HK-2 (cell line): Measurements from ENCODE around the gene KRT2.

Source experiments
- DNase-seq: peaks from one replicate; pipeline ENCODE4 v3.0.0-alpha.2; 2018; ENCODE audit not compliant: unreplicated experiment

Gene KRT2

GRCh38 chr12:52651726-52652261, at the start of gene KRT2:
Gene KRT2, minus strand, starts transcription at chr12:52652211. Its CDS starts 69 bp downstream, at chr12:52652142.
- DNase-seq = no peak

- DNase-seq = no peak
Measured at GRCh38 chr12:52701281-52701680, 49.3 kb upstream of the KRT2 start.

DNA sequence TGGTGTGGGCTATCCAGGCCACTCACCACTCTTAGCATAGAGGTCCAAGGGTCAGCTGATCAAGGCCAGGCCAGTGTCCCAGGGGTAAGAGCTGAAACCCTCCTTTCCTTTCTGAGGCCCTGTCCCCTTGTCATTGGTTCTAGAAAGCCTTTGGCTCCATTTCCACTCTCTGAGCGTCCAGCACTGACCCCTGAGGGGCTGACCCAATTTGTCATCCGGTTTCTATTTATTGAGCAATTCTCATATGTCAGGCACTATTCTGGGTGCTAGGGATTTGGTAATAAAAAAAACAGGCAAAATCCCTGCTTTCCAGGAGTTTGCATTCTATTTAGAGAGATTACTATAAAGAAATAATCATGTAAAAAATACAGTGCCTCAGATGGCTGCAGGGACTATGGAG, 47.9 kb upstream of the KRT2 start:
- DNase-seq = no peak

DNA sequence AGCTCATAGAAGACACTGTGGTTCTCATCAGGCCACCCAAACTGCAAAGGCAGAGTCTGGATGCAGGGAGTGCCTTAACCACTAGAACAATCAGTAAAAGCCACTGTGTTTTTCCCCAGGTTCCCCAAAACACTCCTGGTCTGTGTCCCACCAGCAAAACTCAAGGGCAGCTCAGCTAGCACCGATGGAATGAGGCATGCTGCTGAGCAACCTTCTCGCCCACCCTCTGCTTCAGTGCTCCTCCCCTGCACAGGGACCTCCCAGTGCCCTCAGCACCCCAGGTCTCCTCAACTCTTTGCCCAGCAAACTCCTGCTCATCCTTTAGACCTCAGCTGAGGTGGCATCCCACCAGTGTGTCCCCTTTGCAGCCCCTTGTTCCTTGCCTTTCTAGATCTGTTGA, 47.4 kb upstream of the KRT2 start:
- DNase-seq = no peak

- no peak for DNase-seq
Measured at GRCh38 chr12:52698651-52699340, 46.8 kb upstream of the KRT2 start.

GRCh38 chr12:52697058-52697582, 45.1 kb upstream of the KRT2 start:
- DNase-seq = no peak

DNA sequence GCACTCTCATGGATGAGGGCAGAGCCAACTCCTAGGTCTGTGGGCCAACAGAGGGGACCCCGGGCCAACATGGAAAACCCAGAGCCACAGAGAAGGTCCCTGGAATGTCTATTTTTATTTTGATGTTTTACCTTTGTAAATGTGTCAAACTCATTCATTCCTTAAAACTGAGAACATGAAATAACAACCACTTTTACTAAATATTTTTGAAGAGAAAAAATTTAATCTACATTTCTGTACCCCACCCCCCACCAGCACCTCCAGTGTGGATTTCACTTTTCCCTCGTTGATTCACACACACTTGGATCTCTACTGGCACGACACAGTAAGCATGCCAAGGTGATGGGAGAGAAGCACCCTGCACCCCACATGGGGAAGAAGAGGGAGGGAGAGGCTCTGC, 44.6 kb upstream of the KRT2 start:
- no peak for DNase-seq

- no peak for DNase-seq
Measured at GRCh38 chr12:52695039-52695438, 43.0 kb upstream of the KRT2 start.

DNA sequence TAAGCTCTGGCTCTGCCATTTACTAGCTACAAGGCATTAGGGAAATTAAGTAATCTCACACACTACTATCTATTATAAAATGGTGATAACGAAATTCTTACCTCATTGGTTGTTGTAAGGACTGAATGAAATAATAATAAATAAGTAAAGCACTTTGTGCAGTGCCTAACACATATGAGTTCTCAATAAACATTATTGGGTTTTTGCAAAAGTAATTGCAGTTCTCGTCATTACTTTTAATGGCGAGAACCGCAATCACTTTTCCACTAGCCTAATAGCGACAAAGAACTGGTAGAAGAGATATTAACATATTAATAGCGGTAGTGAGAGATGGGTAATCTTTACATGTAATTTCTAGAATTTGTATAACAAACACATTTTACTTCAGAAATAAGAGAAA, 42.1 kb upstream of the KRT2 start:
- DNase-seq = no peak

GRCh38 chr12:52693261-52693660, 41.2 kb upstream of the KRT2 start:
- DNase-seq = no peak

DNA sequence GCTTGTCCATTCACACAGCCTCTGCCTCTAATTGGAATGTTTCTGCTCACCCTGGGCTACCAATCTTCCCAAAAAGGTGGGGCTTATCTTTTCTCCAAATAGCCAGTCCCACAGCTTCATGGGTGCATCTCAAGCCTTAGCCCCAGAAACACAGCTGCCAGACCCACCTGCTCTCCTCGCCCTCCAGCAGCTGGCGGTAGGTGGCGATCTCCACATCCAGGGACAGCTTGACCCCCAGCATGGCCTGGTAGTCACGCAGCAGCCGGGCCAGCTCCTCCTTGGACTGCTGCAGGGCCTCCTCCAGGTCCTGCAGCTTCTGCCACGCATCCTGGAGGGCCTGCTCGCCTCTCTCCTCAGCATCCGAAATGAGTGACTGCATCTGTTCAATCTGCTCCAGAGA, 40.2 kb upstream of the KRT2 start:
- DNase-seq = no peak

- no peak for DNase-seq
Measured at GRCh38 chr12:52691841-52692150, 39.8 kb upstream of the KRT2 start.

DNA sequence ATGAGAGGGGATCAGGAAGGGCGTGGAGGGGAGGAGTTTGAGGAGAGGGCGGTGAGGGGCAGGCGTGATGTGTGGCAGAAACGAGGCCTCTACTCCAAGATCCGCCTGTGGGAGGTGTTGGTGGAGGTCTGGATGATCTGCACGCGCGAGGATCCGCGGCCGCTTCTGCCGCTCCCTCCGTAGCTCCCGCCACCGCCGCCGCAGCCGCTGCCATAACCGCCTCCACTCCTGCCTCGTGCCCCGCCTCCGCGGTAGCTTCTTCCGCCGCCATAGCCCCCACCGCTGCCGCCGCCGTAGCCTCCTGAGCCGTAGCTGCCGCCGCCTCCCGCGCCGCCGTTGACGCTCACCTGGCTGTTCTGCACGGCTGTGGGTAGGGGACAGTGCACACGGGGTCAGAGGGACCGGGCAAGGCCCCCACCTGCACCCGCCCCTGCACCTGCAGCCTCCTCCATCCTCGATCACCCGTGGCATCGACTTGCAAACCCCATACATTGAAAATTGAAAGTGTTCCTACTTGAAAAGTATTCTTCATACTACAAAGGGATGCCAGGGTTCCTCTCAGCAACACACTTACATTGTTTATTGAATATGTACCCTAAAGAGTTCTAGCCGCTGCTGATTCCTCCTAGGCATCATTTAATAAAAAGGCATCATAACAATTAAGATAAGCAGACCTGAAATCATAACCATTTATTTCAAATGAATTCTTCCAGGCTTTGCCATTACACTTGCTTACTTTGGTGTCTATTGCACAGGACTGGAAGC, 39.2 kb upstream of the KRT2 start:
- DNase-seq = no peak

DNA sequence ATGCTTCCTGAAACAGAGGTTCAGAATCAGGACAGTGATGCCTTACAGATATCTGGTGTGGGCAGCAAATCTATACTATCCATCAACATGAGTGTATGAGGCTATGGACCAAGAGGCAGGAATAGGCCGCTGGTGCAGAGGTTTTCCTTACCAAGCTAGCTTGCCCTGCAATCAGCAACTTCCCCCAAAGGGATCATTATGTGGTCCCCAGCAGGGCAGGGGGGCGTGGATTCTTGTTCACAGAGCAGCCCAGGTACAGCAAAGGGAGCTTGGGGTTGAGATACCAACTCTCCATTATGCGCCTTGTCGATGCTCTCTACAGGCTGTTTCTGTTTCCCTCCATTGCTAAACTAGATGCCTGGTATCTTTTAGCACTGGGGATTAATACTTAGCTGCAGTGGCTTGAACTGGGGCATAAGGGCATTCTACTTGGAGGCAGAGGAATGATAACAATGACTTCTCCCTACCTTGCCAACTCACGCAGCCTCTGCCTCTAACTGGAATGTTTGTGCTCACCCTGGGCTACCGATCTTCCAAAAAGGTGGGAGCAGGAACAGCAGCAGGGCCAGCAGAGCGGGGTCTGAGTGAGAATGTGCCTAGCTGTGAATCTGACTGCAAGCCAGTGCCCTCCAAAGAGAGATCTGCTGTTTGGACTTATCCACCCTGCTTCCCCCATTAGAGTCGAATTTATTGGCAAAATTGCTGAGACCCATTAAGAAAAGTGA, 38.5 kb upstream of the KRT2 start:
- DNase-seq = no peak

DNA sequence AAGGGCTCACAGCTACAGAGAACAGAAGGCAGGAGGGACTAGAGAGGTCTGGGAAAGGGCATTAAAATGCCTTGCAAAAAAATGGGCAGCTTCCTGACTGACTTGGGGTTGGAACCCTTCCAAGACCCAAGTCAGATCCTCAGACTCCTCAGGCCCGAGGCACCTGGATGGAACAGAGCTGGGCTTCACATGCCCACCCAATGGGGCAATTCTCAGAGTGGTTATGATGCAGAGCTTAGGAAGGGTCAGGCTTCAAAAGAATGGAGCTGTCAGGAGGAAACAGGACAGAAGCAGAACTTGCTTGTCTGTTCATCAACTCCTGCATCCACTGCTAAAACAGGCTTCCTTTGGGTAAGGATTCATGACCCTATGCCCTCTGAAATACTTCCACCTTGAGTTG, 37.9 kb upstream of the KRT2 start:
- no peak for DNase-seq

DNA sequence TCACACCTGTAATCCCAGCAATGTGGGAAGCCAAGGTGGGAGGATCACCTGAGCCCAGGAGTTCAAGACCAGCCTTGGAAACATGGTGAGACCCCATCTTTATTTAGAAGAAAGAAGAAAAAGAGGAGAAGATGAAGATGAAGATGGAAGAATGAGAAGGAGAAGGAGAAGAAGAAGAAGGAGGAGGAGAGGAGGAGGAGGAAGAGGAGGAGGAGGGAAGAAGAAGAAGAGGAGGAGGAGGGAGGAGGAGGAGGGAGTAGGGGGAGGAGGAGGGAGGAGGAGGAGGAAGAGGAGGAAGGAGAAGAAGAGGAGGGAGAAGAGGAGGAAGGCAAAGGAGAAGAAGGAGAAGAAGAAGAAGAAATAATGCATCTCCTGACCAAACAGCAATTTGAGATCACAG, 37.2 kb upstream of the KRT2 start:
- no peak for DNase-seq

DNA sequence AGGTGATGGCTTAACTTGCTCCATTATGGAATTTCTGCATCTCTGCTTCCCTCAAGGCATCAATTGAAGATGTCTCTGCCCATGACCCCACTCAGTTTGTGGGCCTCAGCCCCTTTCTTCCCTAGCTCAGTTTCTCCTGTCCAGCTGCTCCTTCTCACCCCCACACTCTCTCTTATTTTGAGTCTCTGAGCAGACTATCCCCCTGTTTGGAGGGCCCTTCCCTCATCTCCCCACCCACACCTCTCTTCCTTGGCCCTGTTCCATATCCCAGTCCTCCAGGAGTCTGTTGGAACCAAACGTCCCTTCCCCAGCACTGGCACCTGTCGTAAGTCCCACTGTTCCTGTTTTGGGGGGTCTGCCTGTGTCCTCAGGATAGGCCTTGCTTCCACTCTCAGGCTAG, 36.5 kb upstream of the KRT2 start:
- DNase-seq = no peak

GRCh38 chr12:52687497-52688385, 35.7 kb upstream of the KRT2 start:
- DNase-seq = no peak

DNA sequence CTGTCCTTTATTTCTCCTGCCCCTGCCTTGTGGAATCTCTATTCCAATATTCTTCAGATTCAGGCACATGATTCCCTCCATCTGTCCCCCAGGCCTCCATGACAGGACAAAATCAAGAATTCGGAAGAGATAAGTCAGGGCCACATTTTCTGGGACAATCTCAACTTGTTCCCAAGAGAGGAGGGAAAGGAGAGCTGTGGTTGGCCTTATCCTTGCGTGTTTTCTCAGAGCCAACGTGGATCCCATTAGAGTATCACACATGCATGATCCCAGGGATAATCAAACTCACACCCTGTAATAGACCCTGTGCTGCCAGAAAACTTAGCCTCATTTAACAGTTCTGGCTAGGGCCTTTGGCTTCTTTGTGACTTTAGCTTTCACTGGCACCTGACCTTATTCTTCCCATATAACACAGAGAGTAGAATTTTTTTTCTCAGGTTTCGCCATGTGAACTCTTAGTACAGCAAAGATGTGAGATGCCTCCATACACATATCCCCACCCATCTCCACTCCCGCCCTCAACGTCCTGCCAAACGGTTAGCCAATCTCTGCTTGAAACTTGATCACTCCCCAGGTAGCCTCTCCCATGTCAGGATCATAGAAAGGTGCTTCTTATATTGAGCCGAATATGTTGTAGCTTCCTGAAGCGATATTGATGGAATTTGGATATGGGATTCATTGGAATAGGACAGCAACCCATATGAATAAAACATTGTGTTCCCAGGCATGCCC, 34.9 kb upstream of the KRT2 start:
- DNase-seq = no peak

GRCh38 chr12:52686063-52686462, 34.1 kb upstream of the KRT2 start:
- DNase-seq = no peak

DNA sequence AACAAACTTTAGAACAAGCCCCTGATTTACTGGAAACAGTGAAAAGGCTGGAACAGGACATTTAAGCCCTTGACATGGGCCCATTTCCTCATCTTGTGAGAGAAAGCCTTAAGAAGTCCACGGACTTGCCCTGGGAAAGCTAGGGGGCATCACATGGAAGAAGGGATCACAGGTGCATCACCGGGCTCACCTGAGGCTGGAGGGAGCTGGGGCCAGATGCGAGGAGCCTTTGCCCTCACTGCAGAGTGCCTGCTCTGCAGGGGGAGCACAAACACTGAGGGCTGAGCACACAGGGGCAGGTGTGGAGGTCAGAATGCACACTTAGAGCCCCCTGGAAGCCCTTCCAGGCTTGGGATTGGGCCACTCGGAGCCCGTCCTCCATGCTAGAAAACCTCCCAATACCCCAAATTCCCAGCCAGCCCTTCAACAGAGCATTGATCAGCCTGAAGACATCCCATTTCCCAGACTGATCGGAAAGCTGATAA, 33.4 kb upstream of the KRT2 start:
- no peak for DNase-seq
